ENCODE results near the gene TMEM114.

The TMEM114 gene

DNA sequence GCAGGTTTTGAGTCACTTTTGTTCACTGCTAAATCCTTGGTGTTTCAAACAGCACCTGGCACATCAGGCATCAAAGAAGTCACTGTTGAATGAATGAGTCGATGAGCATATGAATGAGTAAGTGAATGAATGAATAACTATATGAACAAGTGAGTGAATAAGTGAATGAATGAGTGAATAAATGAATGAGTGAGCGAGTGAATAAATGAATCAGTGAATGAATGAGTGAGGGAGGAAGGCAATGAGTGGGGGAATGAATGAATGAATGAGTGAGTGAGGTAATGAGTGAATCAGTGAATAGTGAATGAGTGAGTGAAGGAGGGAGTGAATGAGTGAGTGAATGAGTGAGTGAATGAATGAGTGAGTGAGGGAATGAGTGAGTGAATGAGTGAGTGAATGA, 28.8 kb downstream of the TMEM114 start:
- peaks cover 23% of the 10 kb centered on the region; the same call in 1 of the 2 replicates for H3K9me3 ChIP-seq (ENCODE audit: insufficient read depth, low read length)
- H3K9me2 ChIP-seq (replicated peaks; ENCODE audit: insufficient read depth, low read length) = no peaks in the 10 kb centered on the region
- no peak for TF ChIP-seq EZH2phosphoT487 (conservative IDR thresholded peaks at IDR 0.05; ENCODE audit: low read length)
- TF ChIP-seq, protein P1, sequence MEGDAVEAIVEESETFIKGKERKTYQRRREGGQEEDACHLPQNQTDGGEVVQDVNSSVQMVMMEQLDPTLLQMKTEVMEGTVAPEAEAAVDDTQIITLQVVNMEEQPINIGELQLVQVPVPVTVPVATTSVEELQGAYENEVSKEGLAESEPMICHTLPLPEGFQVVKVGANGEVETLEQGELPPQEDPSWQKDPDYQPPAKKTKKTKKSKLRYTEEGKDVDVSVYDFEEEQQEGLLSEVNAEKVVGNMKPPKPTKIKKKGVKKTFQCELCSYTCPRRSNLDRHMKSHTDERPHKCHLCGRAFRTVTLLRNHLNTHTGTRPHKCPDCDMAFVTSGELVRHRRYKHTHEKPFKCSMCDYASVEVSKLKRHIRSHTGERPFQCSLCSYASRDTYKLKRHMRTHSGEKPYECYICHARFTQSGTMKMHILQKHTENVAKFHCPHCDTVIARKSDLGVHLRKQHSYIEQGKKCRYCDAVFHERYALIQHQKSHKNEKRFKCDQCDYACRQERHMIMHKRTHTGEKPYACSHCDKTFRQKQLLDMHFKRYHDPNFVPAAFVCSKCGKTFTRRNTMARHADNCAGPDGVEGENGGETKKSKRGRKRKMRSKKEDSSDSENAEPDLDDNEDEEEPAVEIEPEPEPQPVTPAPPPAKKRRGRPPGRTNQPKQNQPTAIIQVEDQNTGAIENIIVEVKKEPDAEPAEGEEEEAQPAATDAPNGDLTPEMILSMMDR (IDR thresholded peaks at IDR 0.05; ENCODE audit: insufficient read depth, low read length, poor library complexity, severe bottlenecking) = no peak
- no peaks in the 10 kb centered on the region for H3K27me3 ChIP-seq (ENCODE audit: low read length)
- no peaks in the 10 kb centered on the region for H4K20me1 ChIP-seq (ENCODE audit: low read depth, low read length)
- H2AFZ ChIP-seq (ENCODE audit: low read depth, low read length, severe bottlenecking) = no peak overlapping the region
- no peaks in the 10 kb centered on the region for H3K79me2 ChIP-seq (ENCODE audit: insufficient read depth, low read length)
- no peak overlapping the region for H3K9ac ChIP-seq (ENCODE audit: low read length)
- no peak overlapping the region for H3K27ac ChIP-seq (ENCODE audit: low read depth, low read length)
- H3K4me3 ChIP-seq (ENCODE audit: insufficient read depth, low read length, poor library complexity, severe bottlenecking) = no peak overlapping the region
- no peak overlapping the region for H3K4me2 ChIP-seq (ENCODE audit: low read depth, low read length, poor library complexity, severe bottlenecking)
- H3F3A ChIP-seq (ENCODE audit: insufficient read depth) = peaks cover 18% of the 10 kb centered on the region
- H3K36me3 ChIP-seq (ENCODE audit: low read length) = no peaks in the 10 kb centered on the region

DNA sequence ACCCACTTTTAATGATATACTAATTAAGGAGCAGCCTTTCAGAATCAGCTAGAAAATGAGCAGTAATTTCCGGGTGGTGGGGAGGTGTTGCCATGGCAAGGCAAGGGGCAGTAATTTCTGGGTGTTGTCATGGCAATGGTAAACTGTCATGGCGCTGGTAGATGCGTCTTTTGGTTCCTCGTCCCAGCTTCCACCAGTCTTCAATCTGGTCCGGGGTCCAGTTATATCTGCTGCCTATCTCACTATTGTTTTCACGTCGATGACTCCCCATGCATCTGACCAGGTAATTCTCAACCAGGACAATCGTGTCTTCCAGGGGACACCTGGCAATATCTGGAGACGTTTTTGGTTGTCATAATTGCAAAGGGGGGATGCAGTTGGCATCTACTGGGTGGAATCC, 34.9 kb downstream of the TMEM114 start:
- no peaks in the 10 kb centered on the region; the same call in 1 of the 2 replicates for H3K27me3 ChIP-seq (ENCODE audit: low read length)
- H3K4me2 ChIP-seq (ENCODE audit: low read depth, low read length, poor library complexity, severe bottlenecking) = no peak overlapping the region
- no peaks in the 10 kb centered on the region for H3K9me3 ChIP-seq (ENCODE audit: insufficient read depth, low read length)
- no peak overlapping the region for H3K27ac ChIP-seq (ENCODE audit: low read depth, low read length)
- no peaks in the 10 kb centered on the region for H4K20me1 ChIP-seq (ENCODE audit: low read depth, low read length)
- no peak overlapping the region for H2AFZ ChIP-seq (ENCODE audit: low read depth, low read length, severe bottlenecking)
- TF ChIP-seq EZH2phosphoT487 (conservative IDR thresholded peaks at IDR 0.05; ENCODE audit: low read length) = no peak
- TF ChIP-seq, protein P1 (IDR thresholded peaks at IDR 0.05; ENCODE audit: insufficient read depth, low read length, poor library complexity, severe bottlenecking) = no peak
- no peak overlapping the region for H3K4me3 ChIP-seq (ENCODE audit: insufficient read depth, low read length, poor library complexity, severe bottlenecking)
- H3F3A ChIP-seq (ENCODE audit: insufficient read depth) = no peaks in the 10 kb centered on the region
- no peaks in the 10 kb centered on the region for H3K9me2 ChIP-seq (replicated peaks; ENCODE audit: insufficient read depth, low read length)
- H3K9ac ChIP-seq (ENCODE audit: low read length) = no peak overlapping the region
- H3K36me3 ChIP-seq (ENCODE audit: low read length) = no peaks in the 10 kb centered on the region
- no peaks in the 10 kb centered on the region for H3K79me2 ChIP-seq (ENCODE audit: insufficient read depth, low read length)

DNA sequence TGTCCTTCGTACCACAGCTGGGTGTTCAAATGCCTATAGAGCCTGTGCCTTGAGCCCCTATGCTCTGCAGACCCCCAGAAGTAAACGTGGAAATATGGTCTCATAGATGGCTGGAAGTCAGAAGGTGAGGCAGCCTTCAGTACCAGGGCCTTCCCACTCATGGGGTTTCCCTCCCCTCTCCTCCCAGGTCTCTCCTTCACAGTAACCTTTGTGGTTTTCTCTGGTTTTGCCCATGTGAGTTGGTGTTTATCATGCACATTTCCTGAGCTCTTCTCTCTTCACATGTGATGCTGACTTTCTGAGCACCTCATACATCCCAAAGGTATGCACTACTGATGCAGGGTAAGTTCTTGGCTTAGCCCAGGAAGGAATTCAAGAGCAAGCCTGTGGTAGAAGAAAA, 35.4 kb downstream of the TMEM114 start:
- H3K9me3 ChIP-seq (ENCODE audit: insufficient read depth, low read length) = no peaks in the 10 kb centered on the region
- no peaks in the 10 kb centered on the region for H3F3A ChIP-seq (ENCODE audit: insufficient read depth)
- no peak overlapping the region for H2AFZ ChIP-seq (ENCODE audit: low read depth, low read length, severe bottlenecking)
- H3K9ac ChIP-seq (ENCODE audit: low read length) = no peak overlapping the region
- no peaks in the 10 kb centered on the region for H3K36me3 ChIP-seq (ENCODE audit: low read length)
- no peak overlapping the region for H3K4me2 ChIP-seq (ENCODE audit: low read depth, low read length, poor library complexity, severe bottlenecking)
- H3K27me3 ChIP-seq (ENCODE audit: low read length) = no peaks in the 10 kb centered on the region; the same call in 1 of the 2 replicates
- H3K79me2 ChIP-seq (ENCODE audit: insufficient read depth, low read length) = no peaks in the 10 kb centered on the region
- H4K20me1 ChIP-seq (ENCODE audit: low read depth, low read length) = no peaks in the 10 kb centered on the region
- TF ChIP-seq, protein P1 (IDR thresholded peaks at IDR 0.05; ENCODE audit: insufficient read depth, low read length, poor library complexity, severe bottlenecking) = no peak
- TF ChIP-seq EZH2phosphoT487 (conservative IDR thresholded peaks at IDR 0.05; ENCODE audit: low read length) = no peak
- no peak overlapping the region for H3K27ac ChIP-seq (ENCODE audit: low read depth, low read length)
- no peaks in the 10 kb centered on the region for H3K9me2 ChIP-seq (replicated peaks; ENCODE audit: insufficient read depth, low read length)
- no peak overlapping the region for H3K4me3 ChIP-seq (ENCODE audit: insufficient read depth, low read length, poor library complexity, severe bottlenecking)
